Activated CD4-positive, alpha-beta T cell treated with anti-CD3 and anti-CD28 coated beads for 48 hours (primary cell): ENCODE results near the gene IQSEC3.
"Not testable (repeated sequence)": the region's sequence is repeated elsewhere in the genome, so short reads cannot be mapped to it uniquely, and the experiment has no call there.

ENCODE experiments used
- DNase-seq: peaks from one replicate; pipeline ENCODE4 v3.0.0-alpha.2; 2020

Gene IQSEC3

GRCh38 chr12:66428-66781 is at the start of gene IQSEC3:
Gene IQSEC3, plus strand, starts transcription at chr12:66767. Its CDS starts 116 bp downstream, at chr12:66883.
- not testable (repeated sequence) for DNase-seq

- DNase-seq: not testable (repeated sequence)
Observed at GRCh38 chr12:17370-18340, 48.9 kb upstream of the IQSEC3 start.

GRCh38 chr12:18821-19567 is 47.6 kb upstream of the IQSEC3 start:
- DNase-seq: not testable (repeated sequence)

GRCh38 chr12:19906-20305 is 46.7 kb upstream of the IQSEC3 start:
- DNase-seq: not testable (repeated sequence)

DNA sequence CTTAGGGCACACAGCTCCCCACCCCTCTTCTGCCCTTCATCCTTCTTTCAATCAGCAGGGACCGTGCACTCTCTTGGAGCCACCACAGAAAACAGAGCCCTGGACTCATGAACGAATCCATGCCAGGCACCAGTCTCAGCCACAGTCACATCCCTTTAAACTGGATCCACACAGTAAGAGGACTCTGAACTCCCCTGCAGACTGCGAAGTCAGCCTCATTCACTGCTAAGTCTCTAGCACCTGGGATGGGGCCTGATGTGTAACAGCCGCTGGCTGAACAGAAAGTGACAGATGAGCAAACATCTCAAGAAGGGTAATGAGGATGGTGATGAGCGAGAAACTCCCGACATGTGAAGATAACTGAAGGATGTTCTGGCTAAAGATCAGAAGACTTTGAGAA is 45.8 kb upstream of the IQSEC3 start:
- no peak for DNase-seq

DNA sequence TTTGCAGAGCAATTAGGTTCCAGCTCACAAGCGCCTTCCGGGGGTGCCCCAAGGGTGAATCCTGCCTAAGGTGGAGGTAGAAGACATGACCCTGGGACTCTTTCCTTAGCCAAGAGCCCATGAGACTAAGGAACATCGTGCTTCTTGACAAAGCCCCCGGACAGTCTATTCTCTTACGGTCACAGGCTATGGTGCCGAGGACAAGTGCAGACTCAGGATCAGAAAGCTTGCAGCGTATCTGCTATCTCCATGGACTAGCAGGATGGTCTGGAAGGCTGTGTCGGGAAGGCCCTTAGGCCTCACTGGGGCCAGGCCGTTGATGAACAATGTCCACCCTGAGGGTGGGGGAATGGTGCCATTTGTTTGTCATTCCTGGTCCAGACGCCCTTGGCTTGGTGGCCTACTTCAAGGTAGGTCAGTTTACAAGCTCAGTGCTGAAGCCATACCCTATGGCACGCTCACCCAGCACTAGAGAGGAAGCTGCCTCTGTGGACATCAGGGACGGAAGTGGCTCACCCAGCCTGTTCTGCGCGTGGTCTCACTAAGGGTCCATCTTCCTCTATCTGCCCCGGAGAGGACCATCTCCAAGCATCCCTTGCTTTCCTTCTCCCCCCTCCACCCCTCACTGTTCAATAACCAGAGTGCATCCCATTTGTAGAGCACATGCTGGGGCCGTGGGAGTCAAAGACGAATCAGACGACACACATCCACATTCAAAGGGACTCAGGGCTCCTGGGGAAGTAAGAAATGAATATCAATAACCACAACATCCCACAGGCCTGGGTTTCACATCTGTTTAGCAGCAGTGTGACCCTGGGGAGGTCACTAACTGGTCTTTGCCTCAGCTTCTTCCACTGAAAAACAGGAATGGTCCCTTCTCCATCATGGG is 45.0 kb upstream of the IQSEC3 start:
- DNase-seq: peak; percentile 49

DNA sequence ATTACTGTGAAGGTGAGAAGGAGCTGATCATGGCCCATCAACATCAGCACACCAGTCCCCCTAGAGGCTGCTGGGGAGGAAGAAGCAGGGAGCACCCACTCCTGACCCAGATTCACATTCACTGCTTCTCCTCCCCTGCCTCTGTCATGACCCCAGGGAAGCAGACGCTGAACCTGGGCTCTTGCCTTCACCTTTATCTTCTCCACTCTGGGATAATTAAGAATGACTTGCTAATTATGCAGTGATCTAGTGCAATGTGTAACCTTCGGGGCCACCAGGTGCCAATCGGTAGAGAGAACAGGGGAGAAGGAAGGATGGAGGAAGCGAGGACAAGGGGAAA is 44.4 kb upstream of the IQSEC3 start:
- no peak for DNase-seq

- DNase-seq: no peak
Observed at GRCh38 chr12:22530-23201, 43.9 kb upstream of the IQSEC3 start.

- not testable (repeated sequence) for DNase-seq
Observed at GRCh38 chr12:27904-28303, 38.7 kb upstream of the IQSEC3 start.

DNA sequence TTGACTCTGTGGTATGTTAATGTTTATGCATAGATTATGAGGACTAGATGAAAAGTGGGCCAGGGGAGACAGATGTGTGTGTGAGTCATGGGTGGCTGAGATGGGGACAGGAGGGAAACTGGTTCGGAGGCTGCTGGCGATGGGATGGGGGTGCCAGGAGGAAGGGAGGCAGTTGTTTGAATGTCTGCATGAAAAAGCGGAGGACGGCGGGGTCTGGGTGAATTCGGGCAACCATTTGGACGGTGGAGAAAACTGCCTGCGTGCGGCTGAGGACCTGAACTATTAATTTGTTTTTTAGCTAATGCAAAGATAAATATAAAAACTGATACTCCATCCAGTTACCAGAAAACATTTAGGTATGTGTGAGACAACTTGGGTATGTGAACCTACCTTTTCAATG is 27.8 kb upstream of the IQSEC3 start:
- not testable (repeated sequence) for DNase-seq

- not testable (repeated sequence) for DNase-seq
Observed at GRCh38 chr12:39555-40265, 26.9 kb upstream of the IQSEC3 start.

GRCh38 chr12:44352-44751 is 22.2 kb upstream of the IQSEC3 start:
- not testable (repeated sequence) for DNase-seq

DNA sequence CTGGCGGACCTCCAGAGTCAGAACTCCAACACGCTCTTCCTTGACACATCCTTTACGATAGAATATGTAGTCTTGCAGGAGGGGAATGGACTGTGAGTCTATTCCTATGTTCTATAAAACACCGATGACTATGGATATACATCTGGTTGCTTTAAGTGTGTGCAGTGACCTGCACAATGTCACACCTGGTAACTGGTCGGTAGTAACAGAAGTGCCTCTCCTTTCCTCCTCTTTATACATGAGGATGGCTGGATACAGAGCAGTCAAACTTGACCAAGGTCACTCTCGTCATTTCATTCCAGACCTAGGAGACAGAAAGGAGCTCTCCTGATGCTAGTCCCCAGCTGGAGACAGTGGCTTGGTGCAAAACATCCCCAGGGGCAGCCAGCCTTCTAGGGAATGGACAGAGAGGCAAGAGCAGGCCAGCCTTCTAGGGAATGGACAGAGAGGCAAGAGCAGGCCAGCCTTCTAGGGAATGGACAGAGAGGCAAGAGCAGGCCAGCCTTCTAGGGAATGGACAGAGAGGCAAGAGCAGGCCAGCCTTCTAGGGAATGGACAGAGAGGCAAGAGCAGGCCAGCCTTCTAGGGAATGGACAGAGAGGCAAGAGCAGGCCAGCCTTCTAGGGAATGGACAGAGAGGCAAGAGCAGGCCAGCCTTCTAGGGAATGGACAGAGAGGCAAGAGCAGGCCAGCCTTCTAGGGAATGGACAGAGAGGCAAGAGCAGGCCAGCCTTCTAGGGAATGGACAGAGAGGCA is 21.2 kb upstream of the IQSEC3 start:
- not testable (repeated sequence) for DNase-seq

DNA sequence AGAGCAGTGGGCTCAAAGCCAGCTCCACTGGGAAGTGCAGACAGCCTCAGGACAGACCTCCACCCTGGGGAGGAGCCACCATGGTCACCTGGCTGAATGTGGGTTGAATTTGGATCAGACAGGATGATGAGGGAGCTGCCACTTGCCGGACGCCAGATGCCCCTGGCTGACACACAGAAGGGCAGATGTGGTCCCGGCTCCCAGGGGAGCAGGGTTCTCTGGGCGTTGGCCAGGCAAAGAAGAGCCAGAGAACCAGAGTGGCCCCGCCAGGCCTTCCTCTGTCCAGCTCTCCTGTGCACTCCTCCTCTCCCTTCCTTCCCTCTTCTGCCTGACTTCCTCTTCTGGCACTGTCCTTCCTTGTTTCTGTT is 20.6 kb upstream of the IQSEC3 start:
- DNase-seq: not testable (repeated sequence)

DNA sequence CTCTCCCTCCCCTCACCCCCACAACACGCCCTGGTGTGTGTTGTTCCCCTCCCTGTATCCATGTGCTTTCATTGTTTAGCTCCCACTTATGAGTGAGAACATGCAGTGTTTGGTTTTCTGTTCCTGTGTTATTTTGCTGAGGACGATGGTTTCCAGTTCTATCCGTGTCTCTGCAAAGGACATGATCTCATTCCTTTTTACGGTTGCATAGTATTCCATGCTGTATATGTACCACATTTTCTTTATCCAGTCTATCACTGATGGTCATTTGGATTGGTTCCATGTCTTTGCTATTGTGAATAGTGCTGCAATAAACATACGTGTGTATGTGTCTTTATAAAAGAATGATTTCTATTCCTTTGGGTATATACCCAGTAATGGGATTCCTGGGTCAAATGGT is 20.0 kb upstream of the IQSEC3 start:
- DNase-seq: not testable (repeated sequence)

DNA sequence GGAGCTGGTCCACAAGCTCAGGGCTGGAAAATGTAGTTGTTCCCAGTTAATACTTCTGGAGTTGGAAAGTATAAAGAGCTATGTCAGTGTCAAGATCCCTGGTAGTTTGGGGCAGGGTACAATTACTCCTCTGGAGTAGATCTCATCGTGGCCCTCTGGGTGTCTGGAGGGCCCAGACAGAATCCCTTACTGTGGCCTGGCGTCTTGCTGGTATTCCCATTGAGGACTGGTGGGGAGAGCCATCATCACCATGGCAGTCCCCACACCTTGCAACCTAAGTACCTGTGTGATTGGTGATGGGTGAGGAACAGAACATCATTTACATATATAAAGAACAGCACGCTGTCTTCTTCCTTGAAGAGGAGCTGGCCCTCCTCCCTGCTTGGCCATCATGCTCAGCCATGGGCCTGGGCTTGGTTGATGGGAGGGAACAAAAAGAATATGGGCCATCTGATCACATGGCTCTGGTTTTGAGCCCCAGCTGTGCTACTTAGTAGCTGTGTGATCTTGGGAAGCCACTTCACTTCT is 18.8 kb upstream of the IQSEC3 start:
- DNase-seq: not testable (repeated sequence)

DNA sequence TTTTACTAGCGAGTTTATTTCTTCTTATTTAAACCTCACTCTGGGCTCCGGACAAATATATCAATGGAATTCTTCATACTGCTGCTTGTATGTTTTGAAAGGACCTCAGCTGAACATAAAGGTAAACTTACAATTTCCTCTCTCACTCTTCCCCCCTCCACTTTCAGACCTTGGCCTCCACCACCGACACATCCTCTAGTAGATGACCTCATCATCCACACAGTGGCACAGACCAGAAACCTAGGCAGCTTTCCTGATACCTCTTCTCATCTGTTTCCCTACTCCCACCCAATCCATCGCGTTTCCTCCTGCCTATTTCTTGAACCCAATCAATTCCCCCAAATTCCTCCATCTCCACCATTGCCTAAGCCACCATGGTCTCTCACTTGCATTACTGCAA is 17.4 kb upstream of the IQSEC3 start:
- DNase-seq: not testable (repeated sequence)

DNA sequence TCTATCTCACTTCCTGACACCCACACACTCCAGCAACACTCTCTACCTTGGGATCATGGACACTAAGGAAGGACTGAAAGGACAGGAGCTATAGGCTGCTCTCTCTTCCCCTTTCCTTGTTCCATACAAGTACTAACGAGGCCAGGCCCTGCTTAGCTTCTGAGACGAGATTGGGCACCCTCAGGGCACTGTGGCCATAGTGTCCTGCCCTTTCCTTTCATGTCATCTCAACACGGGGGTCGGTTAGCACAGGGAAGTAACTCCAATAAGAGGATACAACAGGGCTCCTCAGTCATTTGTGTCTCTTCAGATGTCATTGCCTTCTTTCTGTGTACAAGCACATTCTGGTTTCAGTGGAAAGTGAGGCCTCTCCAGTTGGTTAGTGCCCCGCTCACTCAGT is 15.5 kb upstream of the IQSEC3 start:
- not testable (repeated sequence) for DNase-seq

DNA sequence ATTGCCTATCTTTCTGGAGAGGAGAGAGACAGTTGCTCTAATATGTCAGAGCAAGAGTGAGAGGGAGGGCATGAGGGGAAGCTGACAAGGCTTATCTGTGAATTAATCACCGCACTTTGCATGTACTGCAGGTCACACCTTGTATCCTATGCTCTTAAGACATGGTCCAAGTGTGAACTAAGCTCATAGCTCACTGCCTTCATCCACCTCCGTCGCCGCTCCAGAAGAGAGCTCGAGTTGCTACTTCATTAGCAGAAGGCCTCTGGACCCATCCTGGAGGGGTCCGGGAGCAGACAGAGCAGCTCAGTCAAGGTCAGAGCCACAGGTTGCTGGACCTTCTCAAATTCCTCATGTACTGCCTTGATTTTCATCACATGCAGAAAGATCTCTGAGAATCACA is 14.6 kb upstream of the IQSEC3 start:
- not testable (repeated sequence) for DNase-seq

DNA sequence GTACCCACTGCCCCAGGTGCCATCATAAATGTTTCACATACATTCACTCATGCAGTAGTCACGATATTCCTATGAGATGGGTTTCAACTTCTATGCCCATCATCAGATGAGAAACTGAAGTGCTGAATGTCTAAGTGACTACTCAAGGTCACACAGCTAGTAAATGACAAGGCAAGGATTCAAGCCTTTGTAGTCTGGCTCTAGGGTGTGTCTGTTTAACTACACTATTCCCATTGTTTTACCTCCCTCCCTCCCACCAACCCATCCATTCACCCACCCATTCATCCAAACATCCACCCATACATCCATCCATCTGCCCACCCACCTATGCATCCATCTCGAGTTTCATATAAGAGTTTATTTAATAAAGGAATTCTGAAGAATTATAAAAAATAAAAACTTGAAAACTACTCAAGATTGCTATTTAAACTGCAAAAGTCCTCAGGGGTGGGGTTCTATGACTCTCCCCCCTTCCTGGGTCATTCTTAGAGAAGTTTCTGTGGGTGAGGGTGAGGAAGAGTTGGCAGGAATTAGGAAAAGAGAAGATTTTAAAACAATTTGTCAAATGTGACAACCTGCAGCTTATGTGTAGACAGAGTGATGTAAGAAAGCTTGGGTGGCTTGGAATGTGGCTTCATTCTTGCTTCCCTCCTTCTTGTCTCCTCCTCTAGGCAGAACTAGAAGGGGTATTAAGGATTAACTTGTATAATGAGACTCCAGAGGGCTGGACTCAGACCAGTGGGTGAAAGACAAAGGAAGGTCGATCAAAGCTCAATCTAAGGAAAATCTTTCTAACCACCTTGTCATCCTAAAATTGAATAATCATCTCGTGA is 13.4 kb upstream of the IQSEC3 start:
- not testable (repeated sequence) for DNase-seq
